Spleen (tissue), 7 donors: Measurements from ENCODE around the gene CACNB3.

Experiments
- POLR2AphosphoS5 ChIP-seq, 3 donors: sonication (generic); formaldehyde crosslinking; IDR thresholded peaks; one replicate each; pipeline ENCODE4 v1.5.1; 2017; ENCODE audit warnings: antibody characterized with exemption in 3 of 3
- TF ChIP-seq, protein P1 (sequence below), 11 experiments: fragments of 200-600 bp in 7 of 11; fragments of 450-650 bp in 4 of 11; sonication (generic) in 4 of 11; IDR thresholded peaks in 8 of 11; conservative IDR thresholded peaks in 3 of 11; 1 replicate in 7 of 11; 2 replicates in 4 of 11; pipeline versions ENCODE4 v1.4.0 to v1.8.0; 2016 to 2021; ENCODE audit warnings: antibody characterized with exemption in 11 of 11, inconsistent platforms in 4 of 11, mild to moderate bottlenecking in 1 of 11
- donor health status: DM: no; HTN: no; CAD: no; lungs with moderate emphysema.
- donor health status: DM: no; HTN: no; CAD: no.
- donor health status: DM: no; HTN: no; CAD: no.

DNA sequence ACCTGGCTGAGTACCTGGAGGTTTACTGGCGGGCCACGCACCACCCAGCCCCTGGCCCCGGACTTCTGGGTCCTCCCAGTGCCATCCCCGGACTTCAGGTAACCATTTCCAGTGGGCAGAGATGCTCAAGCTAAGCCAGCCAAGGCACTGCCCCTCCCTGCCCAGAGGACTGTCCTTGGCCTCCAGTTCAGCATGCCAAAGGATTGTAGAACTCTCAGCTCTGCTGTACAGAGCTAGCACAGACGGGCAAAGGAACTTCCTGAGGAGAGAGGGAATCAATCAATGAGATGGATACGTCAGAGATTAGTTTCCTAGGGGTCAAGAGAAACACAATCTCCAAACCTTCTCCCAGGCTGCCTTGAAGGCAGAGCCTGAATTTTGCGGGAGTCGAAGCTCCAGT lies 8.7 kb downstream of the CACNB3 start:
- TF ChIP-seq, protein P1, sequence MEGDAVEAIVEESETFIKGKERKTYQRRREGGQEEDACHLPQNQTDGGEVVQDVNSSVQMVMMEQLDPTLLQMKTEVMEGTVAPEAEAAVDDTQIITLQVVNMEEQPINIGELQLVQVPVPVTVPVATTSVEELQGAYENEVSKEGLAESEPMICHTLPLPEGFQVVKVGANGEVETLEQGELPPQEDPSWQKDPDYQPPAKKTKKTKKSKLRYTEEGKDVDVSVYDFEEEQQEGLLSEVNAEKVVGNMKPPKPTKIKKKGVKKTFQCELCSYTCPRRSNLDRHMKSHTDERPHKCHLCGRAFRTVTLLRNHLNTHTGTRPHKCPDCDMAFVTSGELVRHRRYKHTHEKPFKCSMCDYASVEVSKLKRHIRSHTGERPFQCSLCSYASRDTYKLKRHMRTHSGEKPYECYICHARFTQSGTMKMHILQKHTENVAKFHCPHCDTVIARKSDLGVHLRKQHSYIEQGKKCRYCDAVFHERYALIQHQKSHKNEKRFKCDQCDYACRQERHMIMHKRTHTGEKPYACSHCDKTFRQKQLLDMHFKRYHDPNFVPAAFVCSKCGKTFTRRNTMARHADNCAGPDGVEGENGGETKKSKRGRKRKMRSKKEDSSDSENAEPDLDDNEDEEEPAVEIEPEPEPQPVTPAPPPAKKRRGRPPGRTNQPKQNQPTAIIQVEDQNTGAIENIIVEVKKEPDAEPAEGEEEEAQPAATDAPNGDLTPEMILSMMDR (IDR thresholded peaks at IDR 0.05 in 8 of 11, conservative IDR thresholded peaks at IDR 0.05 in 3 of 11): no peak
- no peak for TF ChIP-seq POLR2AphosphoS5 (IDR thresholded peaks at IDR 0.05)
